OCI-LY1 (cell line): ENCODE results near the gene AIRE.

Source experiments
- EZH2 ChIP-seq: fragments of 200-600 bp; sonication (generic), shearing (Covaris generic); IDR thresholded peaks from 2 replicates; pipeline ENCODE4 v1.8.0; 2017; ENCODE audit warnings: borderline replicate concordance, mixed run types, mild to moderate bottlenecking, antibody characterized with exemption, low read length, moderate library complexity, mixed read lengths
- TF ChIP-seq, protein P1 (sequence below): fragments of 200-600 bp; sonication (generic), shearing (Covaris generic); IDR thresholded peaks from 2 replicates; pipeline ENCODE4 v1.5.1; 2017; ENCODE audit warnings: mild to moderate bottlenecking, antibody characterized with exemption, low read length, moderate library complexity, mixed read lengths

DNA sequence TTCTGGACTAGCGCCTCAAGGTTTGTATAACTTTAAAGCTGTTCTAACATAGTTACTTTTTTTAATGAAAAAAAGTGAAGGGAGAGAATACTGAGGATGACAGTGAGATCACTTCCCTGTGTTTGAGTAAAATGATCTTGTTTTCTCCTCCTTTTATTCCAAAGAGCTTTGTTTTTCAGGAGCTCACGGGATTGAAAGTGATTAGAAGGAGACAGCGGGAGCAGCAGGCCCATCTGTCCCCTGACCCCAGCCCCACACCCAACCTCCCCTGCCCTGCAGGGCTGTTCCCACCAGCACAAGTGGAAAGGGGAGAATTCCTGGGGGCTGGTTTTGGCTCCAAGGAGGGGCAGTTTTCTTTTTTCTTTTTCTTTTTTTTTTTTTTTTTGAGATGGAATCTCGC is 21.9 kb upstream of the AIRE start:
- TF ChIP-seq, protein P1, sequence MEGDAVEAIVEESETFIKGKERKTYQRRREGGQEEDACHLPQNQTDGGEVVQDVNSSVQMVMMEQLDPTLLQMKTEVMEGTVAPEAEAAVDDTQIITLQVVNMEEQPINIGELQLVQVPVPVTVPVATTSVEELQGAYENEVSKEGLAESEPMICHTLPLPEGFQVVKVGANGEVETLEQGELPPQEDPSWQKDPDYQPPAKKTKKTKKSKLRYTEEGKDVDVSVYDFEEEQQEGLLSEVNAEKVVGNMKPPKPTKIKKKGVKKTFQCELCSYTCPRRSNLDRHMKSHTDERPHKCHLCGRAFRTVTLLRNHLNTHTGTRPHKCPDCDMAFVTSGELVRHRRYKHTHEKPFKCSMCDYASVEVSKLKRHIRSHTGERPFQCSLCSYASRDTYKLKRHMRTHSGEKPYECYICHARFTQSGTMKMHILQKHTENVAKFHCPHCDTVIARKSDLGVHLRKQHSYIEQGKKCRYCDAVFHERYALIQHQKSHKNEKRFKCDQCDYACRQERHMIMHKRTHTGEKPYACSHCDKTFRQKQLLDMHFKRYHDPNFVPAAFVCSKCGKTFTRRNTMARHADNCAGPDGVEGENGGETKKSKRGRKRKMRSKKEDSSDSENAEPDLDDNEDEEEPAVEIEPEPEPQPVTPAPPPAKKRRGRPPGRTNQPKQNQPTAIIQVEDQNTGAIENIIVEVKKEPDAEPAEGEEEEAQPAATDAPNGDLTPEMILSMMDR, result no peak
- TF ChIP-seq EZH2, result no peak
